Psoas muscle (tissue), 8 donors: ENCODE results near the gene UVSSA. TPM values are rescaled to one million over a fixed set of nuclear protein-coding genes. Genes with fewer than 3 reads are reported as not detected.
"Not testable (repeated sequence)": the region's sequence is repeated elsewhere in the genome, so short reads cannot be mapped to it uniquely, and the experiment has no call there.

Experiments
- ATAC-seq, 4 donors: fragments of 200-7000 bp; cut with Tn5 transposase; one replicate each; pipeline ENCODE4 v1.9.1; 2020; ENCODE audit warnings: moderate library complexity in 3 of 4, mild to moderate bottlenecking in 2 of 4
- DNase-seq, 2 donors: peaks; one replicate each; pipeline ENCODE4 v3.0.0-alpha.2; 2020
- H3K27ac ChIP-seq: fragments of 200-600 bp; one replicate; pipeline ENCODE4 v1.8.0; 2022
- H3K27me3 ChIP-seq, 3 donors: fragments of 200-600 bp in 1 of 3; one replicate each; pipeline versions ENCODE4 v1.6.1 to v1.8.0; 2013 to 2022; ENCODE audit warnings: low read length in 2 of 3, mild to moderate bottlenecking in 2 of 3, moderate library complexity in 1 of 3; ENCODE audit not compliant: insufficient read depth in 3 of 3
- H3K36me3 ChIP-seq, 2 donors: fragments of 200-600 bp in 1 of 2; one replicate each; pipeline versions ENCODE4 v1.6.1 to v1.8.0; 2013 to 2022; ENCODE audit warnings: low read depth in 1 of 2, mild to moderate bottlenecking in 1 of 2, moderate library complexity in 1 of 2; ENCODE audit not compliant: insufficient read depth in 1 of 2
- H3K4me1 ChIP-seq: fragments of 200-600 bp; one replicate; pipeline ENCODE4 v1.8.0; 2022
- H3K4me3 ChIP-seq: fragments of 200-600 bp; one replicate; pipeline ENCODE4 v1.8.0; 2022; ENCODE audit warnings: mild to moderate bottlenecking
- H3K9me3 ChIP-seq: fragments of 200-600 bp; one replicate; pipeline ENCODE4 v1.8.0; 2022
- WGBS, 3 donors: extraction: QIAGEN DNeasy Blood & Tissue Kit; methylation state at CpG; one replicate each; pipeline versions ENCODE4 v1.1.6 to v1.1.7; 2013; 5-methylcytosine and 5-hydroxymethylcytosine counted together
- intact Hi-C, 2 donors: fragments of 100-400 bp; cut with DNase I; formaldehyde crosslinking; loops; one replicate each; pipeline versions ENCODE4 v1.11.0 to v1.14.2; 2022
- polyA plus RNA-seq, 3 donors: library from polyadenylated mRNA; stranded (reverse); fragments of 200-250 nt; gene quantifications; one replicate each; pipeline ENCODE4 v1.2.3, GENCODE V29; 2013
- total RNA-seq, 4 donors: library from RNA; stranded (reverse); fragmentation: NEBNext Ultra II Directional in 2 of 4; extraction: Animal tissue kit (Norgen Biotek cat#: 25700) in 2 of 4; gene quantifications; one replicate each; pipeline versions ENCODE4 v1.2.1 to v1.2.4, GENCODE V29; 2021 to 2023
- TF ChIP-seq, protein P1 (sequence below): fragments of 200-600 bp; IDR thresholded peaks from one replicate; pipeline ENCODE4 v1.8.0; 2022; ENCODE audit warnings: antibody characterized with exemption
- donor health status: healthy with polysubstance abuse.
- donor health status: DM: no; HTN: no; CAD: no; lungs with moderate emphysema.
- donor health status: Bipolar disorder and iron deficiency.
- donor health status: healthy.
- donor health status: DM: yes; HTN: yes; CAD: no.
- donor health status: DM: no; HTN: no; CAD: no.
- donor health status: DM: no; HTN: no; CAD: no.
- donor health status: DM: yes; HTN: yes; CAD: no.

Gene UVSSA
- total and polyA plus RNA-seq, 7 donors: 1.9 to 9.4 (median 7.7) TPM

DNA sequence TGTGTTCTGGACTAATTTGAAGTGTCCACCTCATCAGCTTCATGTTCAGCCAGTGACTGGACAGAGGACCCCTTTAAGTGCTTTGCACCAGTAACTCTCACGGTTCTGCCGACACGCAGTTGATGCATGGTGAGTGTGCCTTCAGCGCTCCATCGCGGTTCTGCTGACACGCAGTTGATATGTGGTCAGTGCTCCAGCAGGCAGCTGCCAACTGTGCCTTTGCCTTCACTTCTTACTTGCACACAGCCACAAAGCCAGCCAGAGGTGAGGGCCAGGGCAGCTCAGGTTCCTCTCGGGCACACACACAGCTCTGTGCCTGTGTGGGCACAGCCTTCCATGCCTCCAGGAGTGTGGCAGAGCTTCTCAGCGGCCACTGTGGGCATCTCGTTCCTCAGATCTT is 46.9 kb downstream of the UVSSA start:
- no peak overlapping the region for H3K4me3 ChIP-seq
- intact Hi-C loops: no loop called here
- ATAC-seq (no peak), DNase-seq (peak; percentile 5 to 46)
- no peaks in the 10 kb centered on the region for H3K27me3 ChIP-seq
- no peak overlapping the region for H3K27ac ChIP-seq
- WGBS, 3 donors: 94 to 97% (median 94%) methylated on average over 10 of the region's 10 CpGs
- no peaks in the 10 kb centered on the region for H3K4me1 ChIP-seq
- H3K36me3 ChIP-seq: peaks cover 2 to 21% of the 10 kb centered on the region in 2 donors
- TF ChIP-seq, protein P1, sequence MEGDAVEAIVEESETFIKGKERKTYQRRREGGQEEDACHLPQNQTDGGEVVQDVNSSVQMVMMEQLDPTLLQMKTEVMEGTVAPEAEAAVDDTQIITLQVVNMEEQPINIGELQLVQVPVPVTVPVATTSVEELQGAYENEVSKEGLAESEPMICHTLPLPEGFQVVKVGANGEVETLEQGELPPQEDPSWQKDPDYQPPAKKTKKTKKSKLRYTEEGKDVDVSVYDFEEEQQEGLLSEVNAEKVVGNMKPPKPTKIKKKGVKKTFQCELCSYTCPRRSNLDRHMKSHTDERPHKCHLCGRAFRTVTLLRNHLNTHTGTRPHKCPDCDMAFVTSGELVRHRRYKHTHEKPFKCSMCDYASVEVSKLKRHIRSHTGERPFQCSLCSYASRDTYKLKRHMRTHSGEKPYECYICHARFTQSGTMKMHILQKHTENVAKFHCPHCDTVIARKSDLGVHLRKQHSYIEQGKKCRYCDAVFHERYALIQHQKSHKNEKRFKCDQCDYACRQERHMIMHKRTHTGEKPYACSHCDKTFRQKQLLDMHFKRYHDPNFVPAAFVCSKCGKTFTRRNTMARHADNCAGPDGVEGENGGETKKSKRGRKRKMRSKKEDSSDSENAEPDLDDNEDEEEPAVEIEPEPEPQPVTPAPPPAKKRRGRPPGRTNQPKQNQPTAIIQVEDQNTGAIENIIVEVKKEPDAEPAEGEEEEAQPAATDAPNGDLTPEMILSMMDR: no peak
- no peaks in the 10 kb centered on the region for H3K9me3 ChIP-seq

DNA sequence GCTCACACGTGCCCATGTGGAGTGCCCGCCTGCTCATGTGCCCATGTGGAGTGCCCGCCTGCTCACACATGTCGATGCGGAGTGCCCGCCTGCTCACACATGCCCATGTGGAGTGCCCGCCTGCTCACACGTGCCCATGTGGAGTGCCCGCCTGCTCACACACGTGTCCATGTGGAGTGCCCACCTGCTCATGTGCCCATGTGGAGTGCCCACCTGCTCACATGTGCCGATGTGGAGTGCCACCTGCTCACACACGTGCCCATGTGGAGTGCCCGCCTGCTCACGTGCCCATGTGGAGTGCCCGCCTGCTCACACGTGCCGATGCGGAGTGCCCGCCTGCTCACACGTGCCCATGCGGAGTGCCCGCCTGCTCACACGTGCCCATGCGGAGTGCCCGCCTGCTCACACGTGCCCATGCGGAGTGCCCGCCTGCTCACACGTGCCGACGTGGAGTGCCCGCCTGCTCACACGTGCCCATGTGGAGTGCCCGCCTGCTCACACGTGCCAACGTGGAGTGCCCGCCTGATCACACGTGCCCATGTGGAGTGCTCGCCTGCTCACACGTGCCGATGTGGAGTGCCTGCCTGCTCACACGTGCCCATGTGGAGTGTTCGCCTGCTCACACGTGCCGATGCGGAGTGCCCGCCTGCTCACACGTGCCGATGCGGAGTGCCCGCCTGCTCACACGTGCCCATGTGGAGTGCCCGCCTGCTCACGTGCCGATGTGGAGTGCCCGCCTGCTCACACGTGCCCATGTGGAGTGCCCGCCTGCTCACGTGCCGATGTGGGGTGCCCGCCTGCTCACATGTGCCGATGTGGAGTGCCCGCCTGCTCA is 47.8 kb downstream of the UVSSA start:
- H3K4me3 ChIP-seq, H3K27me3 ChIP-seq, H3K4me1 ChIP-seq, intact Hi-C loops, DNase-seq, H3K27ac ChIP-seq, H3K9me3 ChIP-seq, ATAC-seq: not testable (repeated sequence)
- WGBS, 3 donors: 92 to 95% (median 94%) methylated on average over 39 to 60 of the region's 63 CpGs
- H3K36me3 ChIP-seq: peaks cover 2 to 21% of the 10 kb centered on the region in 2 donors

DNA sequence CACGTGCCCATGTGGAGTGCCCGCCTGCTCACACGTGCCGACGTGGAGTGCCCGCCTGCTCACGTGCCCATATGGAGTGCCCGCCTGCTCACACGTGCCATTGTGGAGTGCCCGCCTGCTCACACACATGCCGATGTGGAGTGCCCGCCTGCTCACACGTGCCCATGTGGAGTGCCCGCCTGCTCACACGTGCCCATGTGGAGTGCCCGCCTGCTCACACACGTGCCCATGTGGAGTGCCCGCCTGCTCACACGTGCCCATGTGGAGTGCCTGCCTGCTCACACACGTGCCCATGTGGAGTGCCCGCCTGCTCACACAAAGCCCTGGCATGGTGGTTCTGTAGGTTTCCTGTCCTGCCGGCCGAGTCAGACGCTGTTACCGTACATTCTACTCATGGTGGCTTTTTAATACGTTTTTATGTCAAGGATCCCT is 48.4 kb downstream of the UVSSA start:
- ATAC-seq, H3K4me1 ChIP-seq, H3K4me3 ChIP-seq, H3K9me3 ChIP-seq, H3K27me3 ChIP-seq, H3K27ac ChIP-seq, intact Hi-C loops: not testable (repeated sequence)
- 97 to 98% (median 98%) methylated on average over 25 to 26 of the region's 26 CpGs for WGBS, 3 donors
- H3K36me3 ChIP-seq: peaks cover 2 to 21% of the 10 kb centered on the region in 2 donors
- DNase-seq: peak in 1 of 2 donors; percentile 2

DNA sequence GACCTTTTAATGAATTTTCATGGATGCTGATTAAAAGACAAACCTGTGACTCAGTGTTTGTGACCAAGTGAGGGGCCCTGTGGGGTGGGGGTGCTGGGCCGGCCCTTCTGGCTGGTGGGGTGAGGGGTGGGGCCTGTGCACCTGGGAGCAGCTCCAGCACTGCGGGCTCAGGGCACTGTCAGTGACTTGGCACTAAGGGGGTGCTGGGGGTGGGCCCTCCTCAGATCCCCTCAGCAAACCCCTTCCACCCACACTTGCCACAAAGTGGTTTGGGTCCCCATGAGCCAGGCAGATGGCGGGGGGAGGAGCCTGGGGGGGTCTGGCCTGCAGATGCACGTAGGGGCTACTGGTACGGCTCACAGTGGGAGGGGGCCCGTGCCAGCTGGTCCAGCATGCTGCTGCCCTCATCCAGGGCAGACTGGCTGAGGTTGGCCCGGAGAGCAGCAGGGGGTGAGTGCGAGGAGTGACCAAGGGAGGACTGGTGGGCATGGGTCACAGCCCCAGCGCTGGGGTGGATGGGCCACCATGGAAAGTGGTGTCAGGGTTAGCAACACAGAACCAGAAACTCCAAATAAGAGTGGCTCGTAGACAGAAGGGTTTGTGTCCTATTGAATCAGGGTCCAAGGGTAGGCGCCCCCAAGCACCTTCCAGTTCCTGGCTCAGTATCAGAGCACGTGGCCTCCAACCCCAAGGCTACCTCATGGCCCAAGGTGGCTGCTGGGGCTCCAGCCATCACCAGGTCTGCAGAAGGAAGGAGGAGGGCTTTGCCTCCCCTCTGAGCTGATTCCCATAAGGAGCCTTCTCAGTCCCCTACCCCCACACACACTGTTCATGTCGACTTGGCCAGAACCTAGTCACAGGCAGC is 49.2 kb downstream of the UVSSA start:
- H3K36me3 ChIP-seq: peaks cover 2 to 21% of the 10 kb centered on the region in 2 donors
- intact Hi-C loops: no loop called here
- no peaks in the 10 kb centered on the region for H3K4me1 ChIP-seq
- no peak overlapping the region for H3K27ac ChIP-seq
- no peak for DNase-seq
- no peak for ATAC-seq
- H3K4me3 ChIP-seq: no peak overlapping the region
- WGBS, 3 donors: 87 to 89% (median 89%) methylated on average over 12 to 13 of the region's 13 CpGs
- H3K27me3 ChIP-seq: peaks cover 0 to 16% (median 0%) of the 10 kb centered on the region in 3 donors
- H3K9me3 ChIP-seq: no peaks in the 10 kb centered on the region
- TF ChIP-seq, protein P1: no peak

DNA sequence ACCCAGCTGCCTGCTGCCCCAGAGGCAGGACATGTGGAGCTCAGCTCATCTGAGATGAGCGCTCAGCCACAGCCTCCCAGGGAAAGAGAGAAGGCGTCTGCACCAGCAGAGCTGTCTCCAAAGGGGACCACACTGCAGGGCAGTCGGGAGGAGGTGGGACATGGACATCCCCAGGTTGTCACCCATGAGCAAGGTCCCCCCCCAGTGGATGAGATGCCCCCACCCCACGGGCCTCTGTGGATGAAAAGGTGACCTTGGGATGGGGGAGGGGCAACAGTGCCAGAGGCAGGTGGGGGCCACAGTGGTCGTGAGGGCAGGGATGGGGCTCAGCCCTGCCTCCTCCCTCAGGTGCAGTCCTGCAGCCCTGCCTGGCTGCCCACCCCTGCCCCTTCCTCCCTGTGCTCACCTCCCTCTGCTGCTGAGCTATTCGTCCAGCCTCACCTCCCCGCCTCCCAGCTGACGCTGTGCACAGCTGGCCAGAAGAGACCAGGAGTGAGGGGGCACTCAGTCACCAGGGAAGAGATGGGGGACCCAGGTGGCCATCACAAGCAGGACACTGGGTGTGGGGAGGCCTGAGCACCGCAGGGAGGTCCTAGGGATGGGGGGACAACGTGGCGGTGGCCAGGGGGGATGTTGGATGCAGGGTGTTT is 49.9 kb downstream of the UVSSA start:
- Histone ChIP-seq H3K9me3 (no peaks in the 10 kb centered on the region), H3K27me3 (peaks cover 0 to 24% (median 0%) of the 10 kb centered on the region in 3 donors), H3K27ac (no peak overlapping the region), H3K4me1 (no peaks in the 10 kb centered on the region), H3K4me3 (no peak overlapping the region), H3K36me3 (peaks cover 2 to 20% of the 10 kb centered on the region in 2 donors)
- WGBS, 3 donors: 95 to 99% (median 97%) methylated on average over 9 to 11 of the region's 11 CpGs
- TF ChIP-seq, protein P1: no peak
- ATAC-seq (no peak), DNase-seq (no peak)
- intact Hi-C loops: no loop called here
